Measurements from ENCODE around the gene HMCES. TPM values are rescaled to one million over a fixed set of nuclear protein-coding genes. Genes with fewer than 3 reads are reported as not detected.

The HMCES gene
- total RNA-seq, 1 donor from 2014 or later, result 32.9 TPM

- no peak for DNase-seq (ENCODE audit: low read depth)
Measured at GRCh38 chr3:129304146-129304961, 25.7 kb downstream of the HMCES start.

GRCh38 chr3:129304962-129305222 lies 26.2 kb downstream of the HMCES start:
- no peak for DNase-seq (ENCODE audit: low read depth)

GRCh38 chr3:129305592-129306091 lies 27.0 kb downstream of the HMCES start:
- DNase-seq (ENCODE audit: low read depth), result peak; percentile 81

GRCh38 chr3:129308636-129309035 lies 30.0 kb downstream of the HMCES start:
- DNase-seq (ENCODE audit: low read depth), result no peak

- DNase-seq (ENCODE audit: low read depth), result peak; percentile 25
Measured at GRCh38 chr3:129310111-129311011, 31.7 kb downstream of the HMCES start.

- no peak for DNase-seq (ENCODE audit: low read depth)
Measured at GRCh38 chr3:129311054-129311902, 32.6 kb downstream of the HMCES start.

GRCh38 chr3:129312021-129312639 lies 33.5 kb downstream of the HMCES start:
- no peak for DNase-seq (ENCODE audit: low read depth)

- no peak for DNase-seq (ENCODE audit: low read depth)
Measured at GRCh38 chr3:129312671-129313414, 34.2 kb downstream of the HMCES start.

GRCh38 chr3:129313415-129313664 lies 34.7 kb downstream of the HMCES start:
- DNase-seq (ENCODE audit: low read depth), result no peak

- no peak for DNase-seq (ENCODE audit: low read depth)
Measured at GRCh38 chr3:129313665-129314385, 35.2 kb downstream of the HMCES start.

GRCh38 chr3:129314386-129315222 lies 35.9 kb downstream of the HMCES start:
- DNase-seq (ENCODE audit: low read depth), result peak; percentile 50

- no peak for DNase-seq (ENCODE audit: low read depth)
Measured at GRCh38 chr3:129315223-129315997, 36.7 kb downstream of the HMCES start.

- no peak for DNase-seq (ENCODE audit: low read depth)
Measured at GRCh38 chr3:129315998-129316247, 37.3 kb downstream of the HMCES start.

- peak; percentile 41 for DNase-seq (ENCODE audit: low read depth)
Measured at GRCh38 chr3:129316248-129317013, 37.8 kb downstream of the HMCES start.

GRCh38 chr3:129317014-129317771 lies 38.5 kb downstream of the HMCES start:
- DNase-seq (ENCODE audit: low read depth), result no peak

- no peak for DNase-seq (ENCODE audit: low read depth)
Measured at GRCh38 chr3:129317848-129318247, 39.2 kb downstream of the HMCES start.

GRCh38 chr3:129318921-129319320 lies 40.3 kb downstream of the HMCES start:
- no peak for DNase-seq (ENCODE audit: low read depth)
